Body of pancreas (tissue), 4 donors: ENCODE data around the gene IFIT5.
"Not testable (repeated sequence)": the region's sequence is repeated elsewhere in the genome, so short reads cannot be mapped to it uniquely, and the experiment has no call there.

ENCODE experiments used
- CTCF ChIP-seq, 7 experiments: fragments of 450-650 bp in 4 of 7; fragments of 200-600 bp in 3 of 7; sonication (generic) in 3 of 7; IDR thresholded peaks; one replicate each; pipeline ENCODE4 v1.5.1; 2016 to 2019; ENCODE audit warnings: antibody characterized with exemption in 7 of 7
- POLR2A ChIP-seq, 3 donors: fragments of 450-650 bp; IDR thresholded peaks; one replicate each; pipeline ENCODE4 v1.6.1; 2016; ENCODE audit warnings: antibody characterized with exemption in 3 of 3, mild to moderate bottlenecking in 2 of 3

DNA sequence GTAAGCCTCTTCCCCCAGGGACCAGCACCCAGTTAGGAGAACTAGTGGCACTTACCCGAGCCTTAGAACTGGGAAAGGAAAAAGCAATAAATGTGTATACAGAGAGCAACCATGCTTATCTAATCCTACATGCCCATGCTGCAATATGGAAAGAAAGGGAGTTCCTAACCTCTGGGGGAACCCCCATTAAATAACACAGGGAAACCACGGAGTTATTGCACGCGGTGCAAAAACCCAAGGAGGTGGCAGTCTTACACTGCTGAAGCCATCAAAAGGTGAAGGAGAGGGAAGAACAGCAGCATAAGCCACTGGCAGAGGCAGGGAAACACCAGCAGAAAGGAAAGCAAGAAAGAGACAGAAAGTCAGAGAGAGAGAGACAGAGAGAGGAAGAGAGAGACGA, 3.8 kb upstream of the IFIT5 start:
- not testable (repeated sequence) for TF ChIP-seq CTCF, POLR2A (IDR thresholded peaks at IDR 0.05)
